Germinal center (tissue), 1 donor: ENCODE data around the gene IRGQ.
A peak's percentile ranks its signal among the peaks of the same experiment; 100 is the strongest.
"Not testable (repeated sequence)": the region's sequence is repeated elsewhere in the genome, so short reads cannot be mapped to it uniquely, and the experiment has no call there.

ENCODE experiments used
- DNase-seq: peaks from one replicate; pipeline ENCODE4 v3.0.0; 2012; ENCODE audit warnings: mixed read lengths, low spot score

The IRGQ gene, protein sequence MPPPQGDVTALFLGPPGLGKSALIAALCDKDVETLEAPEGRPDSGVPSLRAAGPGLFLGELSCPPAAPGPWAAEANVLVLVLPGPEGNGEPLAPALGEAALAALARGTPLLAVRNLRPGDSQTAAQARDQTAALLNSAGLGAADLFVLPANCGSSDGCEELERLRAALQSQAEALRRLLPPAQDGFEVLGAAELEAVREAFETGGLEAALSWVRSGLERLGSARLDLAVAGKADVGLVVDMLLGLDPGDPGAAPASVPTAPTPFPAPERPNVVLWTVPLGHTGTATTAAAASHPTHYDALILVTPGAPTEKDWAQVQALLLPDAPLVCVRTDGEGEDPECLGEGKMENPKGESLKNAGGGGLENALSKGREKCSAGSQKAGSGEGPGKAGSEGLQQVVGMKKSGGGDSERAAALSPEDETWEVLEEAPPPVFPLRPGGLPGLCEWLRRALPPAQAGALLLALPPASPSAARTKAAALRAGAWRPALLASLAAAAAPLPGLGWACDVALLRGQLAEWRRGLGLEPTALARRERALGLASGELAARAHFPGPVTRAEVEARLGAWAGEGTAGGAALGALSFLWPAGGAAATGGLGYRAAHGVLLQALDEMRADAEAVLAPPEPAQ

DNA sequence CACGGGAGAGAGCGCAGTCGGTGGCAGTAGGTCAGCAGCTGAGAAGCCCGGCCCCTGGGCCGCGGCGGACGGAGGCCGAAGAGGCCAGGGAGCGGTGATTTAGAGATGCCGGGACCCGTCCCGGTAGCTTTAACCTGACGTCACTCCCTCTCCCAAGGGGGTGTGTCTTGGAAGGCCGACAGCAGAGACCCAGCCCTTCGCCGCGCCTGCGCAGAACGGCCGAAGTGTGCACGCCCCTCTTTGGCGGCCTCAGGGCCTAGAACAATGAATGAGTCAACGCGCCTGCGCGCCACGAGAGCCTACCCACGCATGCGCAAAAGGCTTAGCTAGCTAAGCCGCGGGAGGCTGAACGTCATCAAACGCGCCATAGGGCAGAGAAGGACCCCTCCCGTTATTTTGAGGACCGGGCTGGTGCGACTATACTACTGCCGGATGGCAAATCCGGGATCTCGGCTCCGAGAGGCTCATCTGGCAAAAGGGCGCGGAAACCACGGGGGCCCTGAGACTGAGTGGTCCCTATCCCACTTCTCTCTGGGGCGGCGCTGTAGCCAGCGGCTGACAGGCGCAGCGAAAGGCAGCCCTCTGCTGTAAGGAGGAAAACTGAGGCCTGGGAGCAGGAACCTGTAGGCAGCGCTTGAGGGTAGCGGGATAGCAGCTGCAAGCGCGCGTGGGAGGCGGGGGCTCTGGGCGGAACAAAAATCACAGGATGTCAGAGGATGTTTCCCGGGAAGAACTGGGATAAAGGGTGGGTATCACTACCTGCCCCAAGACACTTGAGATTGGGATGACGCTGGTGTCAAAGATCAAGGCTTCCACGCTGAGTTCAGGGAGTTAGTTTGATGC is at the start of gene IRGQ, which contains the start of gene ZNF576:
TSS of gene IRGQ (minus strand) at position 136 of the 843 bp plus-strand sequence. CDS start 796 bp downstream, outside the sequence.
TSS of gene ZNF576 (plus strand) at position 597 of the 843 bp plus-strand sequence. CDS start 514 bp downstream, outside the sequence.
- peak; percentile 98 for DNase-seq

DNA sequence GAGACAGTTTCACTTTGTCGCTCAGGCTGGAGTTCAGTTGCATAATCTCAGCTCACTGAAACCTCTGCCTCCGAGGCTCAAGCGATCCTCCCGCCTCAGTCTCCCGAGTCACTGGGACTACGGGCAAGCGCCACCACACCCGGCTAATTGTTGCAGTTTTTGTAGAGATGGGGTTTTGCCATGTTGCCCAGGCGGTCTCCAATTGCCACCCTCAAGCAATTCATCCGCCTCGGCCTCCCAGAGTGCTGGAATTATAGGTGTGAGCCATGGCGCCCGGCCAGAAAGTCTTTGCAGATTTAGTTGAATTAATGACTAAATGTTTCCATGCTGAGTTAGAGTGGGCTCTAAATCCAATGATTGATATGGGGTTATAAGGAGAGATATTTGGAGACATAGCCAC is 48.2 kb upstream of the IRGQ start:
- no peak for DNase-seq

DNA sequence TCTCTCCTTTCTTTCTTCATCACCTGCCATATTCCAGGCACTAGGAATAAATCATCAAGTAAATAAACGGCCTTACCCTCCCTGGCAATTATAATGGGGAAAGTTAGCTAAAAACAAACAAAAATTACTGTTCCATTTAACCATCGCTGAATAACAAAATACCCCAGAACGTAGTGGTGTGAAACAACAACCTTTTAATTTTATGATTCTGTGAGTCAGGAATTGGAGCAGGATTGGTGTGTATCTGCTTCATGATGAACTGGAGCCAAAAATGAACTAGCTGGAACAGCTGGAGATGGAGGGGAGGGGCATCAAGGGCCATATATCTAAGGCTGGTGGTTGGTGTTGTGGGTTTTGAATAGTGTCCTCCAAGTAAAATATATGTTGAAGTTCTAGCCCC is 47.4 kb upstream of the IRGQ start:
- no peak for DNase-seq

DNA sequence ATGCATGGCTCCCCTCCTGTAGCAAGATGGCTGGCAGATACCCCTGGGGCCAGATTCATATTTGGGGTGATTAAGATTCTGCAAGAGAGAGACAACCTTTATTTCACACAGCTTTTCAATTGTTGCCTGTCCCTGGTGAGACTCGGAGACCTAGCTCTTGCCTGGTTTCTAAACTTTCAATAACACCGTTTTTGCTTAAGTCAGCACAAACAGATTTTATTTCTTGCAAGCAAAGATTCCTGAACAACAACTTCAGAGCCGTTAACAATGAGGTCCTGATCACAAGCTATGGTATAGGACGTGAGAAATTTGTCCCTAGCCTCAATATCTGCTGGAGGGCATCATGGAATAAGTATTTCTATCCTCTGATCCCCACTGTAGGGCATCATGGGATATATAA is 46.6 kb upstream of the IRGQ start:
- DNase-seq = no peak

DNA sequence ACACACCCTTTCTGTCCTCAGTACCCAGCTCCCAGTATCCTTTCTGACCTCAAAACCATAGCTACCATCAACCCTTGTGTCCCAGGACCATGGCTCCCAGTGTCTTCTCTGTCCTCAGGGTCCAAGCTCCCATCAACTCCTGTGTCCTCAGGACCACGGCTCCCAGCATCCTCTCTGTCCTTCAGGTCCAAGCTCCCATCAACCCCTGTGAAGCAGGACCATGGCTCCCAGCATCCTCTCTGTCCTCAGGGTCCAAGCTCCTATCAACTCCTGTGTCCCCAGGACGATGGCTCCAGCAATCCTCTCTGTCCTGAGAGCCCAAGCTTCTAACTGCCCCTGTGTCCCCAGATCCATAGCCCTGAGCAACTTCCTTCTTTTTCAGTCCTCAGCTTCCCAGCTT is 45.4 kb upstream of the IRGQ start:
- DNase-seq = no peak

DNA sequence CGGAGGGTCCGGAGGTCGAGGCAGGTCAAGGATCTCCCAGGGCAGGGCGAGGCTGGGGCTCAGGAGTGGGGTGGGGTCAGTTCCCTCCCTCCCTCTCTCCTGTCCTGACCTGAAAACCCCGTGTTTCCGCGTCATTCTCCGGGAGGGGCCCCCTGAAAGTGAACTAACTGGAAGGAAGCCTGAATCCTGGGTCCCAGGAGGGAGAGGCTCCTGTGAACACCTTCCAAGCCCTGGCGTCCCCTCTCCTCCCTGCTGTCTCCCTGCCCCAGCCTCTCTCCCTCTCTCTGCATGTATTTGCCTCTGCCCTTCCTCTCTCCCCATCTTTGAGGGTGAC is 44.5 kb upstream of the IRGQ start:
- no peak for DNase-seq

DNA sequence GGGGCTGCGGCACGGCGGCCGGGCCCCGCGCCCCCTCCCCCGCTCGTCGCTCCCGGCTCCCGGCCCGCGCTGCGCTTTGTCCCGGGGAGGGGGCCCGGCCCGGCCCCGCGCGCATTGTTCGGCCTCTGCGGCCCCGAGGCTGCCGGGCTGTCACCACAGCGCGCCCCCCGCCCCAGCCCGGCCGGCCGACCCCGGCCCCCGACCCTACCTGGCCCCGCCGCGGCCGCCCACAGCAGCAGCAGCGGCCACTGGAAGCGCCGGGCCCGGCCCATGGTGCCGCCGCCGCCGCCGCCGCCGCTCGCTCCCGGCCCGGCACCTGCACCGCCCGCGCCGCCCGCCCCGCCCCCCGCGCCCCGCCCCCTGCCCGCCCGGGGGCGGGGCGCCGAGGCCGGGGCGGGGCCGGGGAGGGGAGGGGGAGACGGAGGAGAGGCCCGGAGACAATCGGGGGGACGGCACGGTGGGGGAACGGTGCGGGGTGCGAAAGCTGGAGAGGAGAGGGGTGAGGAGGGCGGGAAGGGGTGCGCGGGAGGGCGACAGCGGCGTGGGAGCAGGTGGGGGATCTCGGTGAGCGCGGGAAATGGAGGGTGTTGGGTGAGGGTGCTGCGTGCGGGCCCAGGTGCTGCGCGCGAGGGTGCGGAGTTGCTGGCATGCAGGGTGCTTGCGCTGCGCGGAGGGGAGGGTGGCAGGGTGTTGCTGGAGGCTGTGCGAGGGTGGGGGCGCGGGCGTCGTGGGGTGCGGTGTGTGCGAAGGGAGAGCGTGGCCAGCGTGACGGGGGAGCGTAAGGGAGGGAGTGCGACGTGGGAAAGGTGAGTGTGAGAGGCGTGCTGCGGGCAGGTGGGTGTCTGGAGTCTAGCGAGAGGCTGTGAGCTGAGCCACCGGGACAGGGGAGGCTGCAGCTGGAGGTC is 43.8 kb upstream of the IRGQ start, which contains the start of gene CADM4:
TSS of gene CADM4 (minus strand) at position 332 of the 905 bp plus-strand sequence. CDS start at position 272, 60 bp downstream.
- DNase-seq = peak; percentile 72

DNA sequence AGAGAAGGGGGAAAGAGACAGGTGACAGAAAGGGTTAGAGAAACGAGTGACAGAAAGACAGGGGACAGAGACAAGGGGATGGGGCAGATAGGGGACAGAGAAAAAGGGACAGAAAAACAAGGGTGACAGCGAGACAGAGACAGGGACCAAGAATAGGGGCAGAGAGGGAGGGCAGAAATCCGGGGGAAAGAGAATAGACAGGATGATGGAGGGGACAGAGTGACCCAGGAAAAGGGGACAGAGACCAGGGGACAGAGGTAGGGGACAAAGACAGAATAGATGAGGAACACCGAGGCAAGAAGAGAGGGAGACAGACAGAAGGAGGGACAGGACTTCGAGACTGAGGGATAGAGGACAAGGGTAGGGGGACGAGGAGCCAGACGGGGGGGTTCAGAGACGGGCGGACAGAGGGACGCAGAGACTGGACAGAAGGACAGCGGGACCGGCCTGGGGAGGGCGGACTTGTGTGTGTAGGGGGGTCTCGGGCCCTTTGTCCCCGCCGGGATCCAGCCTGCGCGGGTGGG is 43.1 kb upstream of the IRGQ start:
- no peak for DNase-seq

DNA sequence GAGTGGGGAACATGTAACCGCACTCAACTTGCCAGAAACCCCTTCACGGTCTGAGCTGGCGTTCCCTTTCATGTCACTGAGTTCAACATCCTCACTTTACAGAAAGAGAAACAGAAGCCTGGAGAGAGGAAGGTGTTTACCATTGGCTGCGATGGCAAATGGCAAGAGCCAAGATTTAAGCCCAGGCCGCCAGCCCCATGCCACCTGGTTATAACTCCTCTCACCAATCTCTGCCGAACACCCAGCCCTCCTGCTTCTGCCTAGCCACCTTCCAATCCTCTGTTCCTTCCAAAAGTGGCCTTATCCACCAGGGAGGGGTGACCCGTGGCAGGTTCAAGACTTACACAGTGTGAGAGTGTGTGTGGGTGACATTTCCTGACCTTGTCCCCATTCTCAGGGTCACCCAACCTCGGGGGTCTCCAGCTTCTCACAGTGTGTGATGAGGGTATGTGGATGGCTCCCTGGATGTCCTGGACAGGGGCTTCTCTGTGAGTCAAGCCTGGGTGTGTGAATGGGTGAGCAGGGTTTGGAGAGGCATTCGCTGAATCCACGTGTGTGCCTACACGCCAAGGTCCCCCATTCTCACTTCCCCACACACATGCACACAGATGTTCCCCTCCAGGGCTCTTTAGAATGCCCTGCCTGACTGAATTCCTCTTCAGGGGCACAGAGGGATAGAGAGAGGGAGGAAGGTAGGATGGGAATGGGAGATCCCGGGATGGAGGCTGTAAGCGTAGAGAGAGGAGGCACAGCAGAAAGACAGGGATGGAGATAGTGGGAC is 42.5 kb upstream of the IRGQ start:
- no peak for DNase-seq

DNA sequence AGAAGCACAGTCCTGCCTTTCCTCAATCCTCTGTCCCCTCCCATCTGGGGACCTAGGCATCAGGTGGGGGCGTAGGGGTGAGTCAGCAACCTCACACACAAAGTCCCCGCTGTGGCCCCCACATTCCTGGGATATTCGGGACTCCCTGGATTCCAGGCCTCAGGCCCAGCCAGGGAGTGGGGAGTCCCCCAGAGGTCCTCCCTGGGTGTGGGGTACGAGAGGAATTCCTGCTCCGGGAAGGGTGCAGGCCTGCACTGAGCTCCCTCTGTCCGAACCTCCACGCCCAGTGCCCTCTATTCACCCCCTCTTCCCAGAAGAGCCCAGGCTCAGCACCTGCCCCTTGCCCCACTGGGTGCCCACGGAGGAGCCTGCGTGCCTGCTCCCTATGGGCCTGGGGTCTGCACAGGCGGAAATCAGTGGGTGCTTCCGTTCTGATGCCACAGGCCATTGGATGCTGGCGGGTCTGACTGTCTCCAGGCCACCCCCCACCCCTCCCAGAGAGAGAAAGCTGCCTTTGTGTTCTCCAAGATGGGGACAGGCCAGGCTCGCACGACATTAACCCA is 40.3 kb upstream of the IRGQ start:
- DNase-seq = no peak

DNA sequence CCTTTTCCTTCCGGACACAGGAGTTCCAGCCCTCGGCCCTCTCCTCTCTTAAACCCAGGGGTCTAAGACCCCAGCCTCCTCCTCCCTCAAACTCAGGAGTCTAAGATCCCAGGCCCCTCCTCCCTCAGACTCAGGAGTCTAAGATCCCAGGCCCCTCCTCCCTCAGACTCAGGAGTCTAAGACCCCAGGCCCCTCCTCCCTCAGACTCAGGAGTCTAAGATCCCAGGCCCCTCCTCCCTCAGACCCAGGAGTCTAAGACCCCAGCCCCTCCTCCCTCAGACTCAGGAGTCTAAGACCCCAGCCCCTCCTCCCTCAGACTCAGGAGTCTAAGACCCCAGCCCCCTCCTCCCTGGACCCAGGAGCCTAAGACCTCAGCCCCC is 39.6 kb upstream of the IRGQ start:
- not testable (repeated sequence) for DNase-seq

DNA sequence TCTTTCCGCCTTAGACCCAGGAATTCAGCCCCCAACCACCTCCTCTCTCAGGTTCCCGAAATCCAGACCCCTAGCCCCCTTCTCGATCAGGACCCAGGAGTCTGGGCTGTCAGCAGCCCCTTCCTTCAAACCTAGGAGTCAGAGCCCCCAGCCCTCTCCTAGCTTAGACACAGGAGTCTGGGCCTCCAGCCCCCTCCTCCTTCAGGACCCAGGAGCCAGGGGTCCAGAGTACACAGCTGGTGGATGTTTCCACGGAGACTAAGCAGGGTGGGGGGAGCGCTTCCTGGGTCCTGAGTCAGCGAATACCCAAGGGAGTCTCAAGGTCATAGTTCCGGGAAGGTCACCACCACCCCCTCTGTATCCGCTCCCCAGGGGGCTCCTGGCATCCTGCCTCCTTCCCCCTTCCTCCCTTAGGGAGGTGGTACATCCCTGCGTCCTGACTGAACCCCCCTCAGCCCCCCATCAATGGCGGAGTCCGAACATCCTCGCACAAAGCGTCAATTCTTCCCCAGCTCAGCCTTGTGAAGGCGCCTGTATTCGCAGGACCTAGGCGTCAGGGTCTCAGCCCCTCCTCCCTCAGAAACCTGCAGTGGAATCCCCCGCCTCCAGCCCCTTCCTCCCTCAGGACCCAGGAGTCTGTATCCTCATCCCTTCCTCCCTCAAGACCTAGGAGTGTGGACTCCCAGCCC is 39.1 kb upstream of the IRGQ start:
- DNase-seq = no peak

DNA sequence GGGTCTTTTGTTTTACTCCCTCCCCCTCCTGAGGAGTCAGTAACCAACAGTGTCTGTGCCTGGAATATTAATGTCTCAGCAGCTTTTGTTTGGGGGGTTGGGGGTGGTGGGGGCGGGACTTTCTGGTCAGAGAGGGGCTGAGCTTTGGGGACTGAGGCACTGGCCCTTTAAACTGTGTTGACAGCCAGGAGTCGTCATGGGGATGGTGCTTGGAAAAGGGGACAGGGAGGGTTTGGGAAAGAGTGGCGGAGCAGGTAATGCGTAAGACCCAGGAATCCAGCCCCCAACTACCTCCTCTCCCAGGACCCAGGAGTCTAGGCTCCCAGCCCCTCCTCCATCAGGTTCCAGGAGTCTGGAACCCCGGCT is 38.6 kb upstream of the IRGQ start:
- DNase-seq = no peak

DNA sequence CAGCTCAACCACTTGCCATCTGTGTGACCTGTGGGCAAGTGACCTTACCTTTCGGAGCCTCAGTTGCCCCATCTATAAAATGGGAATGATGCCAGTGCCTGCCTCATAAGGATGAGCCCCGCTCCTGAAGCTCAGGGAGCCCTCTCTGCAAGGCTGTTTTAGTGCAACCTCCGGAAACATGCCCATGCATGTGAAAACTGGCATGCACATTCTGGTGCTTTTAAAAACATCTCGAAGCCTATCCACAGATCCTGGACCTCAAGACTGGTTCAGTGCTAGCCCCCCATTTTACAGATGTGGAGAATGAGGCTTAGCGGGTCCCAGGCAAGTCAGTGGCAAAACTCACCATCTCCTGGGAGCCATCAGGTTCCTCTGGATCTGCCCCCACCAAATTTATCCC is 38.1 kb upstream of the IRGQ start:
- DNase-seq = no peak

DNA sequence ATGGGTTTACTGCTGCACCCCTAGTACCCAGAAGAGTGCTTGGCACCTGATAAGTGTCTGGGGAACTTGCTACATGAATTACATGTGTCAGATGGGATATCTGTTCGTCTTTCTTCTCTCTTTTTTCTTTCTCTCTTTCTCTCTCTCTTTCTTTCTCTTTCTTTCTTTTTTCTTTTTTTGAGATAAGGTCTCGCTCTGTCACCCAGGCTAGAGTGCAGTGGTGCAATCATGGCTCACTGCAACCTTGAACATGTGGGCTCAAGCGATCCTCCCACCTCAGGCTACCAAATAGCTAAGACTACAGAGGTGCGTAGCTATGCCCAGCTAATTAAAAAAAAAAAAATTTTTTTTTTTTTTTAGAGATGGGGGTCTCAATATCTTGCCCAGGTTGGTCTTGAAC is 37.6 kb upstream of the IRGQ start:
- DNase-seq = no peak

DNA sequence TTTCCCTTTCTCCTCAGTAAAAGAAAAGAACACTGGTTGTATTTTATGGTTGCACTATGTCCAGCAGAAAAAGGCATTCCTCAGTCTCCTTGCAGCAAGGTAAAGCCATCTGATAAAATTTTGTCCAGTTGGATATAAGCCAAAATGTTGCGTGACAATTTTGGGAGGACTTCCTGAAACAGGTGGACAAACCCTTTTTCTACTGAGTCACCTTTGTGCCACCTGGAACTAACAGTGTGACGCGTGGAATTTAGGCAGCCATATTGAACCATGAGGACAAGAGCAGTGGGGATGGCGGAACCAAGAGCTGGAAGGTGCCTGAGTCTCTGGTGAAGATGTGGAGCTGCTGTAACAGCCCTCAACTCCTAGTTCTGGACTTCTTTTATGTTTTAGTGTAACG is 35.6 kb upstream of the IRGQ start:
- no peak for DNase-seq

DNA sequence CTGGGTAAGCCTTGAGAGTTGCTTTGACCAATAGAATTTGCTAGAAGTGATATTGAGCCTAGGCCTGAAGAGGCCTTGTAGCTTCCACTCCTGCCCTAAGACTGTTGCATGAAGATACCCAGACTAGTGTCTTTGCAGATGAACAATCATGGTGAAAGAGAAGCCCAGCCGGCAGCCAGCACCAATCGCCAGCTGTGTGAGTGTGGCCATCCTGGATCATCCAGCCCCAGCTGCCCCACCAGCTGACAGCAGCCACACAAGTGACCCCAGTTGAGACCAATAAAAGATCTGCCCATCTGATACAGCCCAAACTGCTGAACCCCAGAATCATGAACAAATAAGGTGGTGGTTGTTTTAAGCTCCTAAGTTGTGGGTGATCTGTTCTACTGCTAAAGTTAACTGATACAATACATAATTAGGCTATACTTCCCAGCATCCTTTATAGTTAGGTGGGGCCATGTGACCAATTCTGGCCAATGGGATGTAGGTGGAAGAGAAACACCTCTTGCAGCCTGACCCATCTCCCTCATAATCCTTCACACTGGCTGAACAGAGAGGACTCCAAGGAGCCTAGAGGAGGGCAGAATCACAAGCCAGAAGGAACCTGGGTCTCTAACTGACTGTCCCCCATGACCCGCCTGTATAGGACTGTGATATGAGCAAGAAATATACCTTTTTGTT is 32.9 kb upstream of the IRGQ start:
- DNase-seq = no peak

DNA sequence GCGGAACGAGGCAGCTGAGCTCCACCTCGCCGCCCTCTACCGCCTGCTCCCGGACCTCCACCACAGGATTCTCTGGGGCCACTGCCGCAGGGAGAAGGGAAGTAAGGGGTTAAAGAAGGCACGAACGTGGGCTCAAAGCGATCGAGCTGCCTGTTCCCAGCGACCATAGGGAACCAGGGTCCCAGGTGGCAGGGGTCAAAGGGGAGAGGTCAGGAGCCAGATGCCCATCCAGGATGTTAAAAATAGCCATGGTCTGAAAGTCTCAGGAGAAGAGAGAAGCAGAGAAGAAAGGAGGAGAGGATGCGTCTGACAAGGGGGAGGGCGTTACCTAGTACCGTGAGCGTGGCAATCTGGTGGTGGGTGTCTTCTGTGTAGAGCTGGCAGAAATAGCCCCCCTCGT is 30.9 kb upstream of the IRGQ start:
- no peak for DNase-seq

DNA sequence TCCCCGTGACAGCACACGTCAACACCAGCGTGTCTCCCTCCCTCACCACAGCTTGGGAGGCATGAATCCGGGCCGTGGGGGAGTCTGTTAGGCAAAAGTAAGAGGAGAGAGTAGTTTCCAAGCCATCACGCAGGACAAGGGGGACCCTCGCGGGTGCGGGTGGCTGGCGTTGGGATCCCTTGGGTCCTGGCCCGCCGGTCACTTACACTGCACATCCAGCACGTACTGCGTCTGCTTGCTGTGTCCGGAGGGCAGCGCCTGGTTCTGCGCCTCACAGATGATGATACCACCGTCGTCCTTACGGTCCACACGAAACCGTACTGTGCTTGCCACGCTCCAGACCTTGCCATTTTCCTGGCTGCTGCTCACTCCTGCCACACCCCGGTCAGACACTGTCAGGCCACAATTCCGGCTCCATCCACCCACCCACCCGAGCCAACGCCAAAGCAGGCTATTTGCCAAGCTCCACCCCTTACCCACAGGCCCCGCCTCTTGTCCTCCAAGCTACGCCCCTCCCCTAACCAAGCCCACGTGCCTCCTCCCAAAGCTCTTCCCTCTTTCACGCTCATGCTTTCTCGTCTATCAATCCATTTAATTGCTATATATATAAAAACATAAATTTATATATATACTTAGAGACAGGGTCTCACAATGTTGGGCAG is 30.1 kb upstream of the IRGQ start:
- DNase-seq = peak; percentile 34
